Measurements from ENCODE around the gene THAP3.

DNA sequence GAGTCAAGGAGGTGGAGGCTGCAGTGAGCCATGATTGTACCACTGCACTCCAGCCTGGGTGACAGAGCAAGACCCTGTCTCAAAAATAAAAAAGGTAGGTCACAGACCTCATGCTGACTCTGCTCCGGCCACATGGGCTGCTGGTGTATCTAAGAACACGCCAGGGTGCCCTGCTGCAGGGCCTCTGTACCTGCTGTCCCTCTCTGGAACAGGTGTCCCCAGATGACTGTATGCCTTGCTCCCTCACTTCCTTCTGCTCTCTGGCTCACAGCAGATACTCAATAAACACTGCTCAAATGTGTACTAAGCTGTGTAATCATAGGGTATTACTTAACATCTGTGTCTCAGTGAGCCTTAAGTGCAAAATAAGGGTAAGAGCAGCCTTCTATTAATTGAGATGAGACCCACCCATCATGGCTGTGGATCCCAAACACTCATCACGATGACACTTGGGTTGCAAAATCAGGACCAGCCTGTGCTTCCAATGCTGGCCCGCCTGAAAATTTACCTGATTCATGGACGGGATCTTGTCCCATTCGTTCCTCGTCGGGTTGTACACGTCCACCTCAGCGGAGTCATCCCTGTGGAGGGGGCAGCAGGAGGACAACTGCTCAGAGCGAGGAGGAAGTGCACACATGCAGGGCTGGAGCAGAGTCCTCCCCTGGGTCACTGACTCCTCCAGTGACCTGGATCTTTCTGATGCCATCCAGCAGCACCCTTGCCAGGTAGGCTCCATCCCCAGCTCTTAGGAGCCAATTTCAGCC, 29.5 kb upstream of the THAP3 start:
- TF ChIP-seq, protein P1, sequence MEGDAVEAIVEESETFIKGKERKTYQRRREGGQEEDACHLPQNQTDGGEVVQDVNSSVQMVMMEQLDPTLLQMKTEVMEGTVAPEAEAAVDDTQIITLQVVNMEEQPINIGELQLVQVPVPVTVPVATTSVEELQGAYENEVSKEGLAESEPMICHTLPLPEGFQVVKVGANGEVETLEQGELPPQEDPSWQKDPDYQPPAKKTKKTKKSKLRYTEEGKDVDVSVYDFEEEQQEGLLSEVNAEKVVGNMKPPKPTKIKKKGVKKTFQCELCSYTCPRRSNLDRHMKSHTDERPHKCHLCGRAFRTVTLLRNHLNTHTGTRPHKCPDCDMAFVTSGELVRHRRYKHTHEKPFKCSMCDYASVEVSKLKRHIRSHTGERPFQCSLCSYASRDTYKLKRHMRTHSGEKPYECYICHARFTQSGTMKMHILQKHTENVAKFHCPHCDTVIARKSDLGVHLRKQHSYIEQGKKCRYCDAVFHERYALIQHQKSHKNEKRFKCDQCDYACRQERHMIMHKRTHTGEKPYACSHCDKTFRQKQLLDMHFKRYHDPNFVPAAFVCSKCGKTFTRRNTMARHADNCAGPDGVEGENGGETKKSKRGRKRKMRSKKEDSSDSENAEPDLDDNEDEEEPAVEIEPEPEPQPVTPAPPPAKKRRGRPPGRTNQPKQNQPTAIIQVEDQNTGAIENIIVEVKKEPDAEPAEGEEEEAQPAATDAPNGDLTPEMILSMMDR (conservative IDR thresholded peaks at IDR 0.05 in 1 of 2, IDR thresholded peaks at IDR 0.05 in 1 of 2; ENCODE audit: low read depth in 1 of 2, low read length in 2 of 2) = no peak
- TF ChIP-seq EZH2 (IDR thresholded peaks at IDR 0.05; ENCODE audit: low read length, missing control alignments) = no peak
